Sigmoid colon (tissue), 7 donors: ENCODE measurements around the gene CHKA. TPM values are rescaled to one million over a fixed set of nuclear protein-coding genes. Genes with fewer than 3 reads are reported as not detected.

ENCODE experiments used
- DNase-seq: peaks from one replicate; pipeline ENCODE4 v3.0.0-alpha.2; 2019
- H3K27ac ChIP-seq, 4 donors: fragments of 200-600 bp; sonication (generic); one replicate each; pipeline ENCODE4 v1.5.1; 2016 to 2019; ENCODE audit warnings: mild to moderate bottlenecking in 1 of 4
- H3K27me3 ChIP-seq, 3 donors: fragments of 200-600 bp; sonication (generic); one replicate each; pipeline ENCODE4 v1.5.1; 2019; ENCODE audit warnings: mild to moderate bottlenecking in 1 of 3
- H3K36me3 ChIP-seq, 4 donors: fragments of 200-600 bp; sonication (generic); one replicate each; pipeline ENCODE4 v1.5.1; 2016 to 2019
- H3K4me1 ChIP-seq, 4 donors: fragments of 200-600 bp; sonication (generic); one replicate each; pipeline ENCODE4 v1.5.1; 2017 to 2019
- H3K4me3 ChIP-seq, 4 donors: fragments of 200-600 bp; sonication (generic); one replicate each; pipeline ENCODE4 v1.5.1; 2017 to 2019; ENCODE audit warnings: mild to moderate bottlenecking in 2 of 4, moderate library complexity in 1 of 4
- H3K9me3 ChIP-seq, 4 donors: fragments of 200-600 bp in 3 of 4; sonication (generic) in 3 of 4; one replicate each; pipeline versions ENCODE4 v1.5.1 to v1.6.1; 2013 to 2019
- CTCF ChIP-seq, 4 experiments: fragments of 450-650 bp in 3 of 4; fragments of 200-600 bp in 1 of 4; IDR thresholded peaks; one replicate each; pipeline ENCODE4 v1.5.1; 2016 to 2019; ENCODE audit warnings: antibody characterized with exemption in 4 of 4, mild to moderate bottlenecking in 3 of 4, moderate library complexity in 2 of 4
- EP300 ChIP-seq, 4 donors: sonication (generic); formaldehyde crosslinking; IDR thresholded peaks; one replicate each; pipeline ENCODE4 v1.6.1; 2017; ENCODE audit warnings: antibody characterized with exemption in 4 of 4
- POLR2A ChIP-seq, 2 donors: fragments of 450-650 bp; IDR thresholded peaks; one replicate each; pipeline ENCODE4 v1.6.1; 2016; ENCODE audit warnings: antibody characterized with exemption in 2 of 2, mild to moderate bottlenecking in 2 of 2, moderate library complexity in 2 of 2
- POLR2AphosphoS5 ChIP-seq, 4 donors: sonication (generic); formaldehyde crosslinking; IDR thresholded peaks; one replicate each; pipeline ENCODE4 v1.6.1; 2017; ENCODE audit warnings: antibody characterized with exemption in 4 of 4
- WGBS, 2 donors: extraction: QIAGEN DNeasy Blood & Tissue Kit; methylation state at CpG; one replicate each; pipeline ENCODE4 v1.1.7; 2013; 5-methylcytosine and 5-hydroxymethylcytosine counted together
- intact Hi-C: fragments of 100-400 bp; cut with DNase I; formaldehyde crosslinking; loops from one replicate; pipeline ENCODE4 v1.15.1; 2023
- polyA plus RNA-seq, 3 donors: library from polyadenylated mRNA; stranded (reverse); fragments of 200-250 nt; gene quantifications; one replicate each; pipeline ENCODE4 v1.2.3, GENCODE V29; 2013
- total RNA-seq, 4 donors: library from RNA; depleted of rRNA; stranded (reverse); fragments of >200 nt; gene quantifications; one replicate each; pipeline ENCODE4 v1.1.0, GENCODE V29; 2016
- donor health status: healthy with polysubstance abuse.
- donor health status: Bipolar disorder and iron deficiency.
- donor health status: healthy.

CHKA gene
- total and polyA plus RNA-seq, 7 donors = 16.4 to 41.0 (median 27.0) TPM

- DNase-seq = no peak
- 25 to 80% methylated on average over 4 of the region's 4 CpGs for WGBS, 2 donors
- Histone ChIP-seq H3K27me3 (no peaks in the 10 kb centered on the region), H3K4me1 (peaks cover 0 to 2% (median 0%) of the 10 kb centered on the region in 4 donors), H3K27ac (no peak overlapping the region), H3K36me3 (peaks cover 13 to 97% (median 51%) of the 10 kb centered on the region in 4 donors), H3K9me3 (no peaks in the 10 kb centered on the region), H3K4me3 (no peak overlapping the region)
- no peak for TF ChIP-seq POLR2A (IDR thresholded peaks at IDR 0.05)
- TF ChIP-seq CTCF (IDR thresholded peaks at IDR 0.05) = no peak
- TF ChIP-seq POLR2AphosphoS5 (IDR thresholded peaks at IDR 0.05) = no peak
- no peak for TF ChIP-seq EP300 (IDR thresholded peaks at IDR 0.05)
- intact Hi-C loops = no loop called here
Observed at GRCh38 chr11:68165601-68166000, 44.4 kb upstream of the CHKA start.

GRCh38 chr11:68164437-68164836, 43.2 kb upstream of the CHKA start:
- no peaks in the 10 kb centered on the region for H3K27me3 ChIP-seq
- TF ChIP-seq EP300 (IDR thresholded peaks at IDR 0.05) = no peak
- no peaks in the 10 kb centered on the region for H3K9me3 ChIP-seq
- H3K36me3 ChIP-seq = peaks cover 1 to 85% (median 40%) of the 10 kb centered on the region in 4 donors
- H3K4me1 ChIP-seq = peaks cover 0 to 2% (median 0%) of the 10 kb centered on the region in 4 donors
- WGBS, 2 donors = 95 to 98% methylated on average over 2 of the region's 2 CpGs
- no peak overlapping the region for H3K4me3 ChIP-seq
- DNase-seq = no peak
- intact Hi-C loops = no loop called here
- no peak overlapping the region for H3K27ac ChIP-seq

- no peak overlapping the region for H3K4me3 ChIP-seq
- no peak overlapping the region for H3K27ac ChIP-seq
- 85 to 95% methylated on average over 11 of the region's 11 CpGs for WGBS, 2 donors
- peaks cover 0 to 84% (median 35%) of the 10 kb centered on the region in 4 donors for H3K36me3 ChIP-seq
- no peak for DNase-seq
- H3K4me1 ChIP-seq = peaks cover 0 to 2% (median 0%) of the 10 kb centered on the region in 4 donors
- intact Hi-C loops = no loop called here
- H3K27me3 ChIP-seq = no peaks in the 10 kb centered on the region
- H3K9me3 ChIP-seq = no peaks in the 10 kb centered on the region
- TF ChIP-seq POLR2AphosphoS5 (IDR thresholded peaks at IDR 0.05) (no peak), EP300 (IDR thresholded peaks at IDR 0.05) (no peak), CTCF (IDR thresholded peaks at IDR 0.05) (no peak), POLR2A (IDR thresholded peaks at IDR 0.05) (no peak)
Observed at GRCh38 chr11:68163691-68164090, 42.5 kb upstream of the CHKA start.

- Histone ChIP-seq H3K4me1 (no peaks in the 10 kb centered on the region), H3K27ac (no peak overlapping the region), H3K27me3 (no peaks in the 10 kb centered on the region), H3K9me3 (no peaks in the 10 kb centered on the region), H3K4me3 (no peak overlapping the region), H3K36me3 (peaks cover 0 to 71% (median 19%) of the 10 kb centered on the region in 4 donors)
- no peak for DNase-seq
- no peak for TF ChIP-seq EP300 (IDR thresholded peaks at IDR 0.05)
- TF ChIP-seq CTCF (IDR thresholded peaks at IDR 0.05) = no peak
- TF ChIP-seq POLR2AphosphoS5 (IDR thresholded peaks at IDR 0.05) = no peak
- no peak for TF ChIP-seq POLR2A (IDR thresholded peaks at IDR 0.05)
- 93% methylated on average over 7 of the region's 7 CpGs for WGBS, 2 donors
- intact Hi-C loops = no loop called here
Observed at GRCh38 chr11:68160100-68160695, 39.0 kb upstream of the CHKA start.

- H3K27ac ChIP-seq = no peak overlapping the region
- H3K27me3 ChIP-seq = no peaks in the 10 kb centered on the region
- WGBS, 2 donors = 76 to 98% methylated on average over 6 of the region's 6 CpGs
- no peak overlapping the region for H3K4me3 ChIP-seq
- H3K36me3 ChIP-seq = peaks cover 0 to 70% (median 19%) of the 10 kb centered on the region in 4 donors
- H3K9me3 ChIP-seq = no peaks in the 10 kb centered on the region
- TF ChIP-seq POLR2A (IDR thresholded peaks at IDR 0.05) (no peak), POLR2AphosphoS5 (IDR thresholded peaks at IDR 0.05) (no peak), CTCF (IDR thresholded peaks at IDR 0.05) (no peak), EP300 (IDR thresholded peaks at IDR 0.05) (no peak)
- intact Hi-C loops = no loop called here
- DNase-seq = no peak
- H3K4me1 ChIP-seq = no peaks in the 10 kb centered on the region
Observed at GRCh38 chr11:68159665-68160064, 38.5 kb upstream of the CHKA start.
